GM18951 (cell line): ENCODE measurements around the gene ESF1.

Source experiments
- POLR2A ChIP-seq: IDR thresholded peaks from 4 replicates; pipeline ENCODE4 v1.6.1; 2011; ENCODE audit warnings: mild to moderate bottlenecking; ENCODE audit not compliant: insufficient read length, insufficient read depth; ENCODE audit errors: extremely low read depth
- in situ Hi-C: fragments of 300-500 bp; cut with MboI; formaldehyde crosslinking; loops from one replicate; pipeline ENCODE4 v1.12.0; 2022; ENCODE audit warnings: low sequenced_read_pairs, mixed read lengths, inconsistent platforms; ENCODE audit not compliant: unreplicated experiment

ESF1 gene

GRCh38 chr20:13778827-13779226, 5.9 kb downstream of the ESF1 start:
- no peak for TF ChIP-seq POLR2A
- in situ Hi-C loops: no loop called here

- in situ Hi-C loops: no loop called here
- TF ChIP-seq POLR2A: no peak
Observed at GRCh38 chr20:13777171-13777601, 7.5 kb downstream of the ESF1 start.

DNA sequence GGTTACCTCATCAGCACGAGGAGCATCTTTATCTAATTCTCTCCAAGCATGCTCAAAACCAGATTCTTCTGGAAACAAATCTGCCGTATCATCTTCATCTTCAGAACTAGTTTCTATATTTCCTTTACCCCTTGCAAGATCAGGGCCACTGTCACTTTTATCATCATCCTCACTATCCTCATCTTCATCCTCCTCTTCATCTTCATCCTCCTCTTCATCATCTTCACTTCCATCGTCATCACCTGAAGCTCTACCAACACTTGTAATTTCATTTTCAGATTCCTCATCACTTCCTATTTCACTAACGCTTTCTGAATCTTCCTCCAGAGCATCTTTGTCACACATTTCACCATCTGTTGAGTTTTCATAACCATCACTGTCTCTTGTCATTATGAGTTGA, 8.9 kb downstream of the ESF1 start:
- TF ChIP-seq POLR2A: no peak
- in situ Hi-C loops: no loop called here

- TF ChIP-seq POLR2A: no peak
- in situ Hi-C loops: loop anchor here (25.0 kb wide), 1 partner anchor 660 kb away; no protein-coding TSS in a partner anchor
Observed at GRCh38 chr20:13772529-13772928, 12.2 kb downstream of the ESF1 start.

GRCh38 chr20:13771853-13772453, 12.8 kb downstream of the ESF1 start:
- TF ChIP-seq POLR2A: no peak
- in situ Hi-C loops: loop anchor here (25.0 kb wide), 1 partner anchor 660 kb away; no protein-coding TSS in a partner anchor

- in situ Hi-C loops: loop anchor here (25.0 kb wide), 1 partner anchor 658 kb away; no protein-coding TSS in a partner anchor
- TF ChIP-seq POLR2A: no peak
Observed at GRCh38 chr20:13770141-13770540, 14.6 kb downstream of the ESF1 start.

GRCh38 chr20:13765868-13766416, 18.8 kb downstream of the ESF1 start:
- in situ Hi-C loops: loop anchor here (25.0 kb wide), 1 partner anchor 654 kb away; no protein-coding TSS in a partner anchor
- no peak for TF ChIP-seq POLR2A

DNA sequence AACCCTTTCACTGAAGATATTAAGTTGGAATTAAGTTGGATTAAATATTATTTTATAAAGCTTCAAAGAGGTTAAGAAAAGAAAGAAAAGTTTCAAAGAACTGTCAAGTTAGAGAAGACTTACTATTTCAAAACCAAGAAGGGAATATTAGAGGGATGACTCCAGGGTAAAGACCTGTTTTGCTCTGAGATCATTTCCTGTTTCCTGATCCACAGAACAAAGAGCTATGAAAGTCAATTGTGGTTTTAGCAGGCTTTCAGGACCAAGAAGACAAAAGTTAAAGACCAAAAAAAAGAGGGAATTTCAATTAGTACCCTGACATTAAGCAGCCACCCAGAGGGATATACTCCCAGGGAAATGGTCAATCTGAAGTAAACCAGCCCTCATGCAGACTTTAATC, 19.4 kb downstream of the ESF1 start:
- no peak for TF ChIP-seq POLR2A
- in situ Hi-C loops: loop anchor here (25.0 kb wide), 1 partner anchor 653 kb away; no protein-coding TSS in a partner anchor

- in situ Hi-C loops: loop anchor here (25.0 kb wide), 1 partner anchor 648 kb away; no protein-coding TSS in a partner anchor
Observed at GRCh38 chr20:13760451-13760946, 24.2 kb downstream of the ESF1 start.

GRCh38 chr20:13758884-13759283, 25.8 kb downstream of the ESF1 start:
- in situ Hi-C loops: loop anchor here (25.0 kb wide), 1 partner anchor 647 kb away; no protein-coding TSS in a partner anchor

GRCh38 chr20:13756551-13756950, 28.2 kb downstream of the ESF1 start:
- TF ChIP-seq POLR2A: no peak
- in situ Hi-C loops: loop anchor here (25.0 kb wide), 1 partner anchor 644 kb away; no protein-coding TSS in a partner anchor

More at GRCh38 chr20:13758884-13759283, 25.8 kb downstream of the ESF1 start:
- no peak for TF ChIP-seq POLR2A

GRCh38 chr20:13755809-13756208, 28.9 kb downstream of the ESF1 start:
- in situ Hi-C loops: loop anchor here (25.0 kb wide), 1 partner anchor 644 kb away; no protein-coding TSS in a partner anchor
- no peak for TF ChIP-seq POLR2A

DNA sequence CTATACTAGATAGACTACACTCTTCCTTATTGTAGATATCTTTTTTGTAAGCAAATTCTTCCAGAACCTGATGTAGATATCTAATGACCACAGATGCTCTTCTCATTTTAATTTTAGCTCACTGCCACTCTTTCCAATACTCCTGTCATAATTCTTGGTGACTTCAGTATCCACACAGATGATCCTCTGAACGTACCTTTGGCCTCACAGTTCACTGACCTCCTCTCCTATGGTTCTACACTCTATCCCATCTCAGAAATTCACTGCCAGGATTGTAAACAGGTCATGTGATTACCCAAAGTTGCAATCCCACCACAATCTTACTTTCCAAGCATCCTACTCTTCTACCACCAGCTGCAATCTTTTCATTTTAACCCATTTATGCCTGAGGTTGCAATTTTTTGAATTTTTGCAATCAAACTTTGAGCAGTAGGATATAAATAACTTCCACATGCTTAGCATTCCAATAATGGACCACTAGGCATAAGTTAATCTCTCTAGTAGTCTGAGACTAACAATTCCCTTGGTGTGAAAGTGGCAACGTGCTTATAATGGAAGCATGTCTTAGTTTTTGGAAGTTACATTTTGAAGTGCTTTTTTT, 31.2 kb downstream of the ESF1 start:
- TF ChIP-seq POLR2A: no peak
- in situ Hi-C loops: loop anchor here (25.0 kb wide), 1 partner anchor 641 kb away; no protein-coding TSS in a partner anchor
